Putamen (tissue), 1 donor: ENCODE data around the gene ATAD1.
"Not testable (repeated sequence)": the region's sequence is repeated elsewhere in the genome, so short reads cannot be mapped to it uniquely, and the experiment has no call there.

ENCODE experiments used
- DNase-seq: peaks from one replicate; pipeline ENCODE4 v3.0.0-alpha.2; 2016; ENCODE audit warnings: low spot score

The ATAD1 gene

GRCh38 chr10:87846023-87846422 is 28.0 kb upstream of the ATAD1 start:
- DNase-seq: no peak

GRCh38 chr10:87845624-87845998 is 27.6 kb upstream of the ATAD1 start:
- DNase-seq: no peak

- no peak for DNase-seq
Observed at GRCh38 chr10:87844837-87845623, 27.0 kb upstream of the ATAD1 start.

GRCh38 chr10:87843714-87844113 is 25.7 kb upstream of the ATAD1 start:
- no peak for DNase-seq

GRCh38 chr10:87842776-87843497 is 24.9 kb upstream of the ATAD1 start:
- no peak for DNase-seq

GRCh38 chr10:87842220-87842641 is 24.2 kb upstream of the ATAD1 start:
- no peak for DNase-seq

- DNase-seq: no peak
Observed at GRCh38 chr10:87841186-87841585, 23.2 kb upstream of the ATAD1 start.

GRCh38 chr10:87838650-87839049 is 20.6 kb upstream of the ATAD1 start:
- no peak for DNase-seq

- no peak for DNase-seq
Observed at GRCh38 chr10:87837445-87837844, 19.4 kb upstream of the ATAD1 start.

- DNase-seq: no peak
Observed at GRCh38 chr10:87836098-87836497, 18.1 kb upstream of the ATAD1 start.

- DNase-seq: no peak
Observed at GRCh38 chr10:87829986-87830729, 12.1 kb upstream of the ATAD1 start.

- DNase-seq: not testable (repeated sequence)
Observed at GRCh38 chr10:87829051-87829450, 11.0 kb upstream of the ATAD1 start.

- DNase-seq: no peak
Observed at GRCh38 chr10:87827681-87828080, 9.7 kb upstream of the ATAD1 start.

- DNase-seq: no peak
Observed at GRCh38 chr10:87826653-87827052, 8.6 kb upstream of the ATAD1 start.

GRCh38 chr10:87819289-87819585 is 1.2 kb upstream of the ATAD1 start:
- no peak for DNase-seq

- DNase-seq: peak; percentile 59
Observed at GRCh38 chr10:87818505-87819288, 671 bp upstream of the ATAD1 start.

- DNase-seq: no peak
Observed at GRCh38 chr10:87816898-87817608, 973 bp downstream of the ATAD1 start.

- DNase-seq: no peak
Observed at GRCh38 chr10:87816163-87816897, 1.7 kb downstream of the ATAD1 start.

- DNase-seq: no peak
Observed at GRCh38 chr10:87804939-87805569, 13.0 kb downstream of the ATAD1 start.

GRCh38 chr10:87803831-87804230 is 14.2 kb downstream of the ATAD1 start:
- no peak for DNase-seq
